Karpas-422 (cell line): ENCODE results near the gene HINT2. TPM values are rescaled to one million over a fixed set of nuclear protein-coding genes. Genes with fewer than 3 reads are reported as not detected.
A peak's percentile ranks its signal among the peaks of the same experiment; 100 is the strongest.

Experiments used
- DNase-seq: peaks from one replicate; pipeline ENCODE4 v3.0.0-alpha.2; 2015
- H2AFZ ChIP-seq: fragments of 200-600 bp; sonication (generic); 2 replicates; pipeline ENCODE4 v1.6.1; 2014; ENCODE audit warnings: antibody characterized with exemption, low read length, mixed read lengths
- H3K27ac ChIP-seq: fragments of 200-600 bp; sonication (generic); 2 replicates; pipeline ENCODE4 v1.5.1; 2014; ENCODE audit warnings: mild to moderate bottlenecking, low read length, moderate library complexity
- H3K27me3 ChIP-seq: fragments of 200-600 bp; sonication (generic); 2 replicates; pipeline ENCODE4 v1.6.1; 2014; ENCODE audit warnings: low read length, mixed read lengths
- H3K36me3 ChIP-seq: fragments of 200-600 bp; sonication (generic); 2 replicates; pipeline ENCODE4 v1.6.1; 2014; ENCODE audit warnings: low read length, mixed read lengths; ENCODE audit not compliant: insufficient read depth
- H3K4me1 ChIP-seq: fragments of 200-600 bp; sonication (generic); 2 replicates; pipeline ENCODE4 v1.6.1; 2014; ENCODE audit warnings: mild to moderate bottlenecking, low read length, mixed read lengths
- H3K4me2 ChIP-seq: fragments of 200-600 bp; sonication (generic); 2 replicates; pipeline ENCODE4 v1.6.1; 2014; ENCODE audit warnings: low read length, low read depth, mild to moderate bottlenecking; ENCODE audit not compliant: poor library complexity, severe bottlenecking
- H3K4me3 ChIP-seq: fragments of 200-600 bp; sonication (generic); 2 replicates; pipeline ENCODE4 v1.5.1; 2014; ENCODE audit warnings: mild to moderate bottlenecking, antibody characterized with exemption, low read length, mixed read lengths
- H3K79me2 ChIP-seq: fragments of 200-600 bp; sonication (generic); 2 replicates; pipeline ENCODE4 v1.6.1; 2014; ENCODE audit warnings: mild to moderate bottlenecking, low read length, mixed read lengths
- H3K9ac ChIP-seq: fragments of 200-600 bp; sonication (generic); 2 replicates; pipeline ENCODE4 v1.6.0; 2014; ENCODE audit warnings: low read length
- H3K9me2 ChIP-seq: fragments of 200-600 bp; sonication (generic), shearing (Covaris generic); replicated peaks from 2 replicates; pipeline ENCODE4 v1.6.0; 2014; ENCODE audit warnings: mild to moderate bottlenecking, low read length, moderate library complexity; ENCODE audit not compliant: insufficient read depth
- H3K9me3 ChIP-seq: fragments of 300-700, 200-600 bp; sonication (generic); 2 replicates; pipeline ENCODE4 v1.6.1; 2014; ENCODE audit warnings: low read length, mixed read lengths
- H4K20me1 ChIP-seq: fragments of 200-600 bp; sonication (generic); 2 replicates; pipeline ENCODE4 v1.6.1; 2014; ENCODE audit warnings: mild to moderate bottlenecking, antibody characterized with exemption, low read length, low read depth; ENCODE audit not compliant: insufficient read depth
- total RNA-seq: library from RNA; depleted of rRNA; stranded (reverse); fragments of >200 nt; shearing (Covaris generic); gene quantifications from 2 replicates; pipeline ENCODE4 v1.2.3, GENCODE V29; 2014; ENCODE audit warnings: low replicate concordance

The HINT2 gene
- total RNA-seq, 1 experiment from 2014 or later: 84.0 TPM

- H3K4me2 ChIP-seq: no peak overlapping the region
- H4K20me1 ChIP-seq: no peaks in the 10 kb centered on the region
- no peaks in the 10 kb centered on the region for H3K27me3 ChIP-seq
- H3K4me3 ChIP-seq: no peak overlapping the region
- no peak for DNase-seq
- H2AFZ ChIP-seq: no peak overlapping the region
- no peak overlapping the region for H3K27ac ChIP-seq
- H3K36me3 ChIP-seq: no peaks in the 10 kb centered on the region
- H3K9me2 ChIP-seq: no peaks in the 10 kb centered on the region
- no peak overlapping the region for H3K9ac ChIP-seq
- no peaks in the 10 kb centered on the region for H3K9me3 ChIP-seq
- no peaks in the 10 kb centered on the region for H3K79me2 ChIP-seq
- peaks cover 16% of the 10 kb centered on the region for H3K4me1 ChIP-seq
Measured at GRCh38 chr9:35842795-35843194, 28.0 kb upstream of the HINT2 start.

DNA sequence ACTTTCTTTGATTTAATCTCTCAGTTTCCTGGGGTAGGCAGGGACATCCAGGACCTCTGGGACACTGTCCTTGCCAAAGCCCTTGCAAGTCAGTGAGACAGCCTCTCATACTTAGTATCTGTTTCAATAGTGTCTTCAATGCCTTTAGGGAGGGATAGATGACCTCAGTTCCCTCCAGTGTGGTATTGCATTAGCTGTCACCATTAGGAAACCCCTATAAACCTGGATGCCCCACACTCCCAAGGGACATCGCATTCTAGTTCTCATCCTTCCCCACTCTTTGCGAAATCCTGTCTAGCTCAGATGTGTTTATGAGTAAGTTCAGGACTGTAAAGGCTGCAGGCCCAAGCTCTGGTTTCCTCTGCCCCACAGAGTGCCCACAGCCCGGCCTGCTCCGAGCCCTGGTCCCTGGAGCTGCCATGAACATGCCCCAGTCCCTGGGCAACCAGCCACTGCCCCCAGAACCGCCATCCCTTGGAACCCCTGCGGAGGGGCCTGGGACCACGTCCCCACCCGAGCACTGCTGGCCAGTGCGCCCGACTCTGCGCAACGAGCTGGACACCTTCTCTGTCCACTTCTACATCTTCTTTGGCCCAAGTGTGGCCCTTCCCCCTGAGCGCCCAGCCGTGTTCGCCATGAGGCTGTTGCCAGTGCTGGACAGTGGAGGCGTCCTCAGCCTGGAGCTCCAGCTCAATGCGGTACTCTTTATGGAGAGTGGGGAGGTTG, 27.3 kb upstream of the HINT2 start:
- no peak overlapping the region for H3K4me3 ChIP-seq

DNA sequence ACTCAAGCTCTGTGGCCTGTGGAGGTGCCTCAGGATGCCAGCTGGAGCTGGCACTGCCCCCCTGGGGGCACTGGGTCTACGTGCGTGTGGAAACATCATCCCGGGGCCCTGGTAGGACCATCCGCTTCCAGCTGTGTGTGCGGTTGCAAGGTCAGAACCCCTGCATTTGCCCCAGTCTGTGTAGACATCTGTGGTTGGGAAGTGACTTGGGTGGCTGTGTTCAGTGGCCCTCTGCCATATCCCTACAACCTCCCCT, 26.7 kb upstream of the HINT2 start:
- H3K9me3 ChIP-seq: no peaks in the 10 kb centered on the region
- H3K36me3 ChIP-seq: no peaks in the 10 kb centered on the region
- no peak overlapping the region for H3K27ac ChIP-seq
- no peak overlapping the region for H3K9ac ChIP-seq
- H3K4me1 ChIP-seq: peaks cover 15% of the 10 kb centered on the region
- no peak overlapping the region for H2AFZ ChIP-seq
- H4K20me1 ChIP-seq: no peaks in the 10 kb centered on the region
- H3K79me2 ChIP-seq: no peaks in the 10 kb centered on the region
- no peak for DNase-seq
- no peak overlapping the region for H3K4me3 ChIP-seq
- H3K27me3 ChIP-seq: no peaks in the 10 kb centered on the region
- no peak overlapping the region for H3K4me2 ChIP-seq
- no peaks in the 10 kb centered on the region for H3K9me2 ChIP-seq

More for the DNA sequence above, 27.3 kb upstream of the HINT2 start:
- no peak for DNase-seq
- no peaks in the 10 kb centered on the region for H3K9me3 ChIP-seq
- H3K79me2 ChIP-seq: no peaks in the 10 kb centered on the region
- no peaks in the 10 kb centered on the region for H4K20me1 ChIP-seq
- no peak overlapping the region for H3K27ac ChIP-seq
- H2AFZ ChIP-seq: no peak overlapping the region
- peaks cover 15% of the 10 kb centered on the region for H3K4me1 ChIP-seq
- H3K27me3 ChIP-seq: no peaks in the 10 kb centered on the region
- H3K36me3 ChIP-seq: no peaks in the 10 kb centered on the region
- H3K9me2 ChIP-seq: no peaks in the 10 kb centered on the region
- no peak overlapping the region for H3K4me2 ChIP-seq
- H3K9ac ChIP-seq: no peak overlapping the region

DNA sequence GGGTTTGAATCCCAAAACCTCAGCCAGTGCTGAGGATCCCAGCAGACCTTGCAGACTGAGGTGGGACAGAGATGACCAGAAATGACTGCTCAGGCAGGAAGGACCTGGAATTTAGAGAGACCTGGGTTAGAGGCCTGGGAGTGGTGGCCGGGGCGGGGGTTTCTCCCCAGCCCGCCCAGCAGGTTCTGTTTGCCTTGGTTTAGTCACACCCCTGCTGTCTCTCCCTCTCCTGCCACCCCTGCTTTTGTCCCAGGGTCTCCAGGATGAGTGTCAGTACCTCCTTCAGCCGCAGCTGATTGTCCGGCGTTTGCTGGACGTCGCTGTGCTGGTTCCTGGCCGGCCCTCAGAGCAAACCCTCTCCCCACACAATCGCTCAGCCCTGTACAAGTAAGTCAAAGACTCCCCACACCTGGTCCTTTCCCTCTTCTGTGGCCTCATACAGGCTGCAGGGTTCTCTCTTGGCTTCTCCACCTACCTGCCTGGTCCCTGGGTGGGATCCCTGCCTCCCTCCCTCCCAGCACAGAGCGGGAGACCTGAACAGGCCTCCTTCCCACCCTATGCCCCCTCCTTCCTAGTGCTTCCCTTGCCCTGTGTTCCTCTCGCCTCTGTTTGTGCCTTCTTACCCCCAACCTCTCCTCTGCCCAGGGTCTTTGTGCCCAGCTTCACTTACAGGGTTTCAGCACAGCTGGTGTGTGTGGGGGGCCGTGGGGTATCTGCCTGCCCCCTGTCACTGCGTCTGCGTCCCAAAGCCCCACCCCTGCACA, 26.2 kb upstream of the HINT2 start:
- Histone ChIP-seq H3K9ac (no peak overlapping the region), H3K9me3 (no peaks in the 10 kb centered on the region), H3K4me2 (no peak overlapping the region), H3K79me2 (no peaks in the 10 kb centered on the region), H3K4me1 (peaks cover 15% of the 10 kb centered on the region), H3K27ac (no peak overlapping the region), H3K9me2 (no peaks in the 10 kb centered on the region), H3K27me3 (no peaks in the 10 kb centered on the region), H2AFZ (no peak overlapping the region), H4K20me1 (no peaks in the 10 kb centered on the region), H3K4me3 (no peak overlapping the region), H3K36me3 (no peaks in the 10 kb centered on the region)
- DNase-seq: no peak

DNA sequence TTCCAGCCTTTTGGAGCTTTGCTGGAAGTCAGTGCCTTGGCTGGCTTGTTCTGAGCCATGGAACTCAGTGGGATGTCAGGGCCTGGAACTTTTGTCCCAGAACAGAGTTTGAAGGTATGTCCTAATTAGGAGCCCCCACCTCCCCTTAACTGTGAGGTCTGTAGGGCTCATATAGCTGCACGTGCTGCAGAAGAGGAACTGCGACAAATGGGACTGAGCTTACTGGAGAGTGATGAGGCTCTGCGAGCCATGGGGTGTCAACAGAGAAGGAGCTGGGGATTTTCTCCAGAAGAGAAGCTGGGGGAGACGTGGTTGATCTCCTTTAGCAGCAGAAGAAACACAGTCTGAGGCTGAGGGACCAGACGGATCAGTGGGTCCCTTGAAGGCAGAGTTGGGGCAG, 25.1 kb upstream of the HINT2 start:
- H3K79me2 ChIP-seq: no peaks in the 10 kb centered on the region
- H3K4me1 ChIP-seq: peaks cover 6% of the 10 kb centered on the region
- H3K9ac ChIP-seq: no peak overlapping the region
- H3K36me3 ChIP-seq: no peaks in the 10 kb centered on the region
- DNase-seq: no peak
- H3K27ac ChIP-seq: no peak overlapping the region
- no peak overlapping the region for H2AFZ ChIP-seq
- H3K27me3 ChIP-seq: no peaks in the 10 kb centered on the region
- no peaks in the 10 kb centered on the region for H3K9me3 ChIP-seq
- no peaks in the 10 kb centered on the region for H4K20me1 ChIP-seq
- H3K9me2 ChIP-seq: no peaks in the 10 kb centered on the region
- H3K4me3 ChIP-seq: no peak overlapping the region
- H3K4me2 ChIP-seq: no peak overlapping the region

DNA sequence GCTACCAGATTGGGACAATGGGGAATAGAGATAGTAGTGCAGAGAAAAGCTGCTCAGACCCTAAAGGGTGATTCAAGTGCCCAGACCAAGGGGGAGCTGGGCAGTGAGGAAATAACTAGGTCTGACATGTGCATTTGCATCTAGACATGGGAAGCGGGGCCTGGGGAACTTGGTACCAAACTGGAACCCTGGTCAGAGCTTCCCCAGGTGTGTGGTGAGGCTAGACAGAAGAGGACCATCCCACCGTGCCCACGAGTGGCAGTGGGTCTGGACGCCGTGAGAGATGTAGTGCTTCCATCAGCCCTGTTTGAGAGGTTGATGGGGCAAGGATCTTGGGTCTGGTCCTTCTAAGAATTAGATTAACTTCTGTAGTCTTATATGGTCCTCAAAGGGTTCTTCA, 21.8 kb upstream of the HINT2 start:
- no peak overlapping the region for H3K27ac ChIP-seq
- no peak overlapping the region for H3K4me3 ChIP-seq
- no peaks in the 10 kb centered on the region for H3K9me2 ChIP-seq
- H3K9ac ChIP-seq: no peak overlapping the region
- H3K36me3 ChIP-seq: no peaks in the 10 kb centered on the region
- H3K27me3 ChIP-seq: no peaks in the 10 kb centered on the region
- H2AFZ ChIP-seq: no peak overlapping the region
- H4K20me1 ChIP-seq: no peaks in the 10 kb centered on the region
- 0 out of 2 replicates have a peak, but pooled peaks cover 3% of the 10 kb centered on the region for H3K4me1 ChIP-seq
- no peak overlapping the region for H3K4me2 ChIP-seq
- no peaks in the 10 kb centered on the region for H3K9me3 ChIP-seq
- no peak for DNase-seq
- no peaks in the 10 kb centered on the region for H3K79me2 ChIP-seq

DNA sequence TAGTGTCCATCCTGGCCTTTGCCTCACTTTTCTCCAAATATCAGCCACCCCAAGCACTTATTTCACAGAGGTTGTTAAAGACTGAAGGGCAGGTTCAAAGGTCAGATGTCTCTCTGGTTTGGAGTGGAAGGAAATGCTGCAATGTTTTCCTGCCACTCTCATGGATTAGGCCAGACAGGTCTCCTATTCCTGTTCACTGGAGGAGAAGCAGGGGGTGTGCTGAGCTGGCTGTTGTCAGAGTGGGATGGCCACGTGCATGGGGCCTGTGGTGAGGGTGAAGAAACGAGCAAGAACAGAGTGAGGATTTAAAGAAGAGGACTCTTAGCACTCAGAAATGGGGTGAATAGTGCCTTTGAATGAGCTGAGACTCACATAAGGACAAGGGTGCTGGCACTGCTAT, 20.9 kb upstream of the HINT2 start:
- 0 out of 2 replicates have a peak, but pooled peaks cover 3% of the 10 kb centered on the region for H3K4me1 ChIP-seq
- no peak overlapping the region for H2AFZ ChIP-seq
- no peak overlapping the region for H3K4me3 ChIP-seq
- H3K27me3 ChIP-seq: no peaks in the 10 kb centered on the region
- no peak overlapping the region for H3K27ac ChIP-seq
- no peak for DNase-seq
- H3K36me3 ChIP-seq: no peaks in the 10 kb centered on the region
- no peak overlapping the region for H3K4me2 ChIP-seq
- no peak overlapping the region for H3K9ac ChIP-seq
- H3K9me2 ChIP-seq: no peaks in the 10 kb centered on the region
- H3K79me2 ChIP-seq: no peaks in the 10 kb centered on the region
- H3K9me3 ChIP-seq: no peaks in the 10 kb centered on the region
- no peaks in the 10 kb centered on the region for H4K20me1 ChIP-seq

- peak; percentile 70 for DNase-seq
- H4K20me1 ChIP-seq: no peaks in the 10 kb centered on the region
- no peaks in the 10 kb centered on the region for H3K9me3 ChIP-seq
- no peaks in the 10 kb centered on the region for H3K79me2 ChIP-seq
- H3K4me3 ChIP-seq: no peak overlapping the region
- no peaks in the 10 kb centered on the region for H3K27me3 ChIP-seq
- H3K27ac ChIP-seq: no peak overlapping the region
- no peaks in the 10 kb centered on the region for H3K36me3 ChIP-seq
- 0 out of 2 replicates have a peak, but pooled peaks cover 3% of the 10 kb centered on the region for H3K4me1 ChIP-seq
- no peak overlapping the region for H2AFZ ChIP-seq
- H3K9ac ChIP-seq: no peak overlapping the region
- H3K4me2 ChIP-seq: no peak overlapping the region
- H3K9me2 ChIP-seq: no peaks in the 10 kb centered on the region
Measured at GRCh38 chr9:35835216-35835632, 20.4 kb upstream of the HINT2 start.
